MV-4-11 (cell line): ENCODE measurements around the gene TEX261.

Source experiments
- DNase-seq: peaks from one replicate; lab custom pipeline; 2025; lab: John Stamatoyannopoulos, UW

TEX261 gene

GRCh38 chr2:70959271-70959761 lies 35.4 kb downstream of the TEX261 start:
- DNase-seq: no peak

- no peak for DNase-seq
Observed at GRCh38 chr2:70958759-70959158, 35.9 kb downstream of the TEX261 start.

GRCh38 chr2:70957798-70958197 lies 36.9 kb downstream of the TEX261 start:
- no peak for DNase-seq

- DNase-seq: no peak
Observed at GRCh38 chr2:70956141-70956540, 38.5 kb downstream of the TEX261 start.

- no peak for DNase-seq
Observed at GRCh38 chr2:70954886-70955285, 39.8 kb downstream of the TEX261 start.

GRCh38 chr2:70949086-70949485 lies 45.6 kb downstream of the TEX261 start:
- no peak for DNase-seq

GRCh38 chr2:70948337-70949003 lies 46.2 kb downstream of the TEX261 start:
- DNase-seq: peak; percentile 40

- no peak for DNase-seq
Observed at GRCh38 chr2:70947556-70948184, 47.0 kb downstream of the TEX261 start.

GRCh38 chr2:70946832-70947442 lies 47.7 kb downstream of the TEX261 start:
- peak; percentile 55 for DNase-seq

- no peak for DNase-seq
Observed at GRCh38 chr2:70944111-70944690, 50.5 kb downstream of the TEX261 start.

GRCh38 chr2:70943205-70943871 lies 51.3 kb downstream of the TEX261 start:
- DNase-seq: no peak

GRCh38 chr2:70942396-70943204 lies 52.1 kb downstream of the TEX261 start:
- no peak for DNase-seq

GRCh38 chr2:70941701-70942100 lies 53.0 kb downstream of the TEX261 start:
- no peak for DNase-seq

GRCh38 chr2:70941186-70941585 lies 53.5 kb downstream of the TEX261 start:
- DNase-seq: no peak

GRCh38 chr2:70939839-70940580 lies 54.7 kb downstream of the TEX261 start:
- no peak for DNase-seq

GRCh38 chr2:70939001-70939838 lies 55.5 kb downstream of the TEX261 start:
- no peak for DNase-seq

- no peak for DNase-seq
Observed at GRCh38 chr2:70938586-70938950, 56.1 kb downstream of the TEX261 start.

GRCh38 chr2:70937866-70938585 lies 56.6 kb downstream of the TEX261 start:
- DNase-seq: no peak
